Ovary (tissue), 9 donors: ENCODE data around the gene UBTD1. TPM values are rescaled to one million over a fixed set of nuclear protein-coding genes. Genes with fewer than 3 reads are reported as not detected.
"Not testable (repeated sequence)": the region's sequence is repeated elsewhere in the genome, so short reads cannot be mapped to it uniquely, and the experiment has no call there.

Experiments
- DNase-seq, 5 donors: peaks; one replicate each; pipeline ENCODE4 v3.0.0-alpha.2; 2019 to 2020
- H3K27ac ChIP-seq, 2 donors: fragments of 200-600 bp; one replicate each; pipeline versions ENCODE4 v1.5.1 to v1.8.0; 2019 to 2022
- H3K27me3 ChIP-seq: fragments of 200-600 bp; one replicate; pipeline ENCODE4 v1.8.0; 2022
- H3K36me3 ChIP-seq: fragments of 200-600 bp; sonication (generic); one replicate; pipeline ENCODE4 v1.5.1; 2019
- H3K4me1 ChIP-seq: one replicate; pipeline ENCODE4 v1.8.1; 2013; ENCODE audit warnings: mild to moderate bottlenecking, moderate library complexity; ENCODE audit not compliant: insufficient read depth
- H3K4me3 ChIP-seq: fragments of 200-600 bp; sonication (generic); one replicate; pipeline ENCODE4 v1.5.1; 2017
- H3K9me3 ChIP-seq, 2 donors: fragments of 200-600 bp in 1 of 2; sonication (generic) in 1 of 2; one replicate each; pipeline versions ENCODE4 v1.5.1 to v1.8.1; 2013 to 2019; ENCODE audit warnings: mild to moderate bottlenecking in 1 of 2, moderate library complexity in 1 of 2
- CTCF ChIP-seq, 3 donors: fragments of 450-650 bp in 2 of 3; fragments of 200-600 bp in 1 of 3; IDR thresholded peaks; one replicate each; pipeline versions ENCODE4 v1.5.1 to v1.8.0; 2016 to 2022; ENCODE audit warnings: antibody characterized with exemption in 3 of 3, mild to moderate bottlenecking in 1 of 3
- EP300 ChIP-seq: sonication (generic); formaldehyde crosslinking; IDR thresholded peaks from one replicate; pipeline ENCODE4 v1.6.1; 2017; ENCODE audit warnings: antibody characterized with exemption
- POLR2A ChIP-seq: fragments of 450-650 bp; IDR thresholded peaks from one replicate; pipeline ENCODE4 v1.6.1; 2017; ENCODE audit warnings: antibody characterized with exemption, mild to moderate bottlenecking, moderate library complexity
- WGBS, 3 donors: extraction: QIAGEN DNeasy Blood & Tissue Kit in 1 of 3; methylation state at CpG; one replicate each; pipeline versions ENCODE4 v1.1.5 to v1.1.7; 2013 to 2017; 5-methylcytosine and 5-hydroxymethylcytosine counted together
- intact Hi-C, 4 donors: fragments of 100-400 bp; cut with DNase I; formaldehyde crosslinking; loops; one replicate each; pipeline versions ENCODE4 v1.11.0 to v1.15.1; 2022 to 2023
- polyA plus RNA-seq, 2 donors: library from polyadenylated mRNA; stranded (reverse); fragments of 200-250 nt in 1 of 2; fragments of 350-450 nt in 1 of 2; fragmentation: Illumina TruSeq in 1 of 2; extraction: RNeasy Lipid Tissue Mini Kit (QIAGEN cat#74804) in 1 of 2; gene quantifications; one replicate each; pipeline ENCODE4 v1.2.3, GENCODE V29; 2013 to 2014
- total RNA-seq, 7 donors: library from RNA; depleted of rRNA in 2 of 7; stranded (reverse); fragments of >200 nt in 2 of 7; fragmentation: NEBNext Ultra II Directional in 3 of 7; extraction: Animal tissue kit (Norgen Biotek cat#: 25700) in 3 of 7; gene quantifications; one replicate each; pipeline versions ENCODE4 v1.1.0 to v1.2.4, GENCODE V29; 2016 to 2023
- donor health status: DM: no; HTN: no; CAD: no; lungs with moderate emphysema.
- donor health status: DM: no; HTN: no; CAD: no.
- donor health status: Bipolar disorder and iron deficiency.
- donor health status: DM: yes; HTN: yes; CAD: no.
- donor health status: DM: no; HTN: no; CAD: no.
- donor health status: DM: yes; HTN: yes; CAD: no.

UBTD1 gene
- total and polyA plus RNA-seq, 9 donors, result 0.20 to 15.2 (median 11.5) TPM

GRCh38 chr10:97573021-97573420 is 74.3 kb downstream of the UBTD1 start:
- no peak for TF ChIP-seq EP300
- no peak for TF ChIP-seq POLR2A
- TF ChIP-seq CTCF (IDR thresholded peaks at IDR 0.05), result no peak
- Histone ChIP-seq H3K27ac (no peak overlapping the region), H3K4me3 (no peak overlapping the region), H3K36me3 (no peaks in the 10 kb centered on the region), H3K27me3 (no peaks in the 10 kb centered on the region), H3K4me1 (no peaks in the 10 kb centered on the region), H3K9me3 (no peaks in the 10 kb centered on the region)
- WGBS, 3 donors, result 94 to 95% (median 95%) methylated on average over 2 of the region's 2 CpGs
- peak in 1 of 5 donors; percentile 20 for DNase-seq
- intact Hi-C loops, result loop anchor here in 1 of 4 donors (2.0 kb wide), 1 partner anchor 38 kb away; no protein-coding TSS in a partner anchor

- Histone ChIP-seq H3K27ac (no peak overlapping the region), H3K4me1 (no peaks in the 10 kb centered on the region), H3K9me3 (no peaks in the 10 kb centered on the region), H3K4me3 (no peak overlapping the region), H3K27me3 (no peaks in the 10 kb centered on the region), H3K36me3 (no peaks in the 10 kb centered on the region)
- intact Hi-C loops, result loop anchor here in 1 of 4 donors (2.0 kb wide), 1 partner anchor 37 kb away; no protein-coding TSS in a partner anchor
- TF ChIP-seq EP300 (no peak), CTCF (IDR thresholded peaks at IDR 0.05) (no peak), POLR2A (no peak)
- DNase-seq, result no peak
- 60 to 84% (median 65%) methylated on average over 2 of the region's 2 CpGs for WGBS, 3 donors
Observed at GRCh38 chr10:97573672-97574071, 74.9 kb downstream of the UBTD1 start.

GRCh38 chr10:97574374-97575126 is 75.8 kb downstream of the UBTD1 start:
- Histone ChIP-seq H3K4me1 (no peaks in the 10 kb centered on the region), H3K36me3 (no peaks in the 10 kb centered on the region)
- intact Hi-C loops, result no loop called here

GRCh38 chr10:97575127-97575668 is 76.5 kb downstream of the UBTD1 start:
- intact Hi-C loops, result no loop called here
- DNase-seq, result no peak
- 84 to 89% (median 85%) methylated on average over 6 of the region's 6 CpGs for WGBS, 3 donors

More at GRCh38 chr10:97574374-97575126, 75.8 kb downstream of the UBTD1 start:
- Histone ChIP-seq H3K27me3 (no peaks in the 10 kb centered on the region), H3K4me3 (no peak overlapping the region), H3K27ac (no peak overlapping the region), H3K9me3 (no peaks in the 10 kb centered on the region)
- peak in 1 of 5 donors; percentile 30 for DNase-seq
- TF ChIP-seq EP300 (no peak), POLR2A (no peak), CTCF (IDR thresholded peaks at IDR 0.05) (no peak)
- 62 to 67% (median 63%) methylated on average over 4 of the region's 4 CpGs for WGBS, 3 donors

GRCh38 chr10:97576487-97576886 is 77.8 kb downstream of the UBTD1 start:
- WGBS, 3 donors, result 55 to 74% (median 57%) methylated on average over 5 of the region's 5 CpGs
- H3K4me1 ChIP-seq, intact Hi-C loops, H3K9me3 ChIP-seq, H3K27me3 ChIP-seq, DNase-seq, H3K36me3 ChIP-seq, H3K4me3 ChIP-seq, H3K27ac ChIP-seq: not testable (repeated sequence)

More at GRCh38 chr10:97575127-97575668, 76.5 kb downstream of the UBTD1 start:
- TF ChIP-seq CTCF (IDR thresholded peaks at IDR 0.05) (no peak), POLR2A (no peak), EP300 (no peak)
- no peaks in the 10 kb centered on the region for H3K4me1 ChIP-seq
- no peak overlapping the region for H3K27ac ChIP-seq
- H3K36me3 ChIP-seq, result no peaks in the 10 kb centered on the region
- H3K4me3 ChIP-seq, result no peak overlapping the region
- no peaks in the 10 kb centered on the region for H3K9me3 ChIP-seq
- no peaks in the 10 kb centered on the region for H3K27me3 ChIP-seq
